ENCODE results near the gene KRTAP10-12.
"Not testable (repeated sequence)": the region's sequence is repeated elsewhere in the genome, so short reads cannot be mapped to it uniquely, and the experiment has no call there.

KRTAP10-12 gene

GRCh38 chr21:44670642-44671432 is 26.1 kb upstream of the KRTAP10-12 start:
- no peak for DNase-seq (ENCODE audit: low spot score)

- DNase-seq (ENCODE audit: low spot score), result no peak
These were observed 25.1 kb upstream of the KRTAP10-12 start for GRCh38 chr21:44671911-44672310.

DNA sequence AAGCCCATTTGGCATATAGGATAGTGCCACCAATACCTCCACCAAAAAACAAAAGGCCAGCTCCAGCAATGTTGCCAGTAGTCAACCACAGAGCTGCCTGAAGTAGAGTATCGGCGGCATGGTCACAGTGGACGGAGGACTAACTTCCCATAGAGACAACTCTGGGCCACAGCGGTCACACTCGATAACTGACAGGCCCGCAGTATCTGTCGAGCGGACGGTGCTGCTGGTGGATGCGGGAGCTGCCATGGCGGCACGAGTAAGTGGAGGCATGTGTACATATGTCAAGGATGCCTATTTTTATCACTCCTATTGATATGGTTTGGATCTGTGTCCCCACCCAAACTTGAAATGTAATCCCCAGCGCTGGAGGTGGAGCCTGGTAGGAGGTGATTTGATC is 19.1 kb upstream of the KRTAP10-12 start:
- no peak for DNase-seq (ENCODE audit: low spot score)

GRCh38 chr21:44681152-44681551 is 15.8 kb upstream of the KRTAP10-12 start:
- DNase-seq (ENCODE audit: low spot score), result no peak

DNA sequence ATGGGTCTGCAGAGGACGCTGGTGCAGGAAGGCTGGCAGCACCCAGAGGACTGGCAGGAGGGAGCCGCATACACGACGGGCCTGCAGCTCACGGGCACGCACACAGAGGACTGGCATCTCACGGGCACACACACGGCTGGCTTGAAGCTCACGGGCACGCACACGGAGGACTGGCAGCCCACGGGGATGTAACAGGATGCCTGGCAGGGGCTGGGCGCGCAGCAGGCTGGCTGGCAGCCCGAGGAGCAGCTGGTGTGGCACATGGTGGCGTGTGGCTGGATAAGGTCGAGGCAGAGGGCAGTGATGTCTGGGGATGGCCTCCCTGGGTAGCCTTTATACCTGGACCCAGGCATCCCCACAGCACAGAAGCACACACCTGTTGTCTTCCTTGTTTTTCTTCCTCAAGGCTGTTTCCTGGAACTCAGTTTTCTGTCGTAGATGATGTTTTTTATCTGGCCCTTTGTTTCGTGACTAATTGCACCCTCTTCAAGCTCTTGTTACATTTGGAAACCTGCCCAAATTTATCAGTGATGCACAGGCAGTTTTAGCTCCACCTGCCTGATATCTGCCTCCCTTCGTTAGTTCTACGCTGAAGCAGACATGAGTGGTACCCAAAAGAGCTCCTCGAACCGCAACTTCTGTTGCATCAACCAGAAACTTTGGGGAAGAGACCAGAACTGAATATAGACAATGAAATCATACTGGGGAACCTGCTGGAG is 15.0 kb upstream of the KRTAP10-12 start, which contains the start of gene KRTAP12-1:
TSS of gene KRTAP12-1 (minus strand) at position 303 of the 719 bp plus-strand sequence. CDS start at position 263, 40 bp downstream.
- no peak for DNase-seq (ENCODE audit: low spot score)

DNA sequence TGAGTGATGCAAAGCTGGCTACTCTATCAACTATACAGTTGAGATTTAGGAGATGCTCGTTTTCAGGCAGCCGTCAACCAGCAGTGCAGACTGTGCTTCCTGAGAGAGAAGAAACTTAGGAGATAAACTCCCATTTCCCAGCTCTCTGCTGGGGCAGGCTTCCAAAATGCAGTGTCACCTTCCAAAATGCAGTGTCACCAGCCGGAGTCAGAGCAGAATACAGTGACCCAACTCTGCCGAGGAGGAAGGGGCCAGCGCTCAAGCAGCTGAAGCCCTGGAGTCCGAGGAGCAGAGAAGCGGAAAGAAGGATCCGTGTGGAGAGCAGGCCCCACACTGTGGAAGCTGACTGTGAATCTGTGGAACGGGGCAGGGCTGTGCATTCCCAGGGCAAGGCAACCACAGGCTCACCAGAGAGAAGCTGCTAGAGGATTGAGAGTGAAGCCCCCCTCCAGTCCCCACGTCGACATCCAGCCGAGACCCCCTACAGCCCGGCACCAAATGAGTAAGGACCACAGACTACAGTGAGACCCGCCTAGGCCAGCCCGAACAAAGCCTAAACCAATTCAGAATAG is 14.3 kb upstream of the KRTAP10-12 start:
- no peak for DNase-seq (ENCODE audit: low spot score)

DNA sequence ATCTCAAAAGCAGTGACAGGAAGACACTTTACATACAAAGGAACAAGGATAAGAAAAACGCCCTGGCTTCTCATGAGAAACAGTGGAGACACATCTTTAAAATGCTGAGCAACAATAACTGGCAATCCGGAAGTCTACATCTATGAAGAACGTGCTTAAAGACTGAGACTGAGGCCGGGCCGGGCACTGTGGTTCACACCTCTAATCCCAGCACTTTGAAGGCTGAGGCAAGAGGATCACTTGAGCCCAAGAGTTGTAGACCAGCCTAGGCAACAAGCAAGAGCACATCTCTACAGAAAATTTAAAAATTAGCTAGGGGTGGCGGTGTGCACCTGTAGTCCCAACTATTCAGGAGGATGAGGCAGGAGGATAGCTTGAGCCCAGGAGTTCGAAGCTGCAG is 12.9 kb upstream of the KRTAP10-12 start:
- DNase-seq (ENCODE audit: low spot score), result no peak

DNA sequence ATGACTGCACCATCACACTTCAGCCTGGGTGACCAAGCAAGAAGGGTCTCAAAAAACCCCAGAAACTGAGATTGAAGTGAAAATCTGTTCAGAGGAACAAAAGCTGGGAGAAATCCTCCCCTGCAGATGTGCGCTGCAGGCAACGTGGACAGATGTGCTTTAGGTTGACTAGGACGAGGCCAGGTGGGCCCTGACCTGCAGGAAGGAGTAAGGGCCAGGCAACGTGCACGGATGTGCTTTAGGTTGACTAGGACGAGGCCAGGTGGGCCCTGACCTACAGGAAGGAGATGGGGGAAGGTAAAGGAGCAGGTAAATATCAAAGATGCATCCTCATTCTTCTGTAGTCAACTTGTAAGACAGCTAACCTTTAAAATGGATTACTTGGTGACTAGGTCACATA is 12.5 kb upstream of the KRTAP10-12 start:
- no peak for DNase-seq (ENCODE audit: low spot score)

GRCh38 chr21:44685050-44685449 is 11.9 kb upstream of the KRTAP10-12 start:
- not testable (repeated sequence) for DNase-seq (ENCODE audit: low spot score)

DNA sequence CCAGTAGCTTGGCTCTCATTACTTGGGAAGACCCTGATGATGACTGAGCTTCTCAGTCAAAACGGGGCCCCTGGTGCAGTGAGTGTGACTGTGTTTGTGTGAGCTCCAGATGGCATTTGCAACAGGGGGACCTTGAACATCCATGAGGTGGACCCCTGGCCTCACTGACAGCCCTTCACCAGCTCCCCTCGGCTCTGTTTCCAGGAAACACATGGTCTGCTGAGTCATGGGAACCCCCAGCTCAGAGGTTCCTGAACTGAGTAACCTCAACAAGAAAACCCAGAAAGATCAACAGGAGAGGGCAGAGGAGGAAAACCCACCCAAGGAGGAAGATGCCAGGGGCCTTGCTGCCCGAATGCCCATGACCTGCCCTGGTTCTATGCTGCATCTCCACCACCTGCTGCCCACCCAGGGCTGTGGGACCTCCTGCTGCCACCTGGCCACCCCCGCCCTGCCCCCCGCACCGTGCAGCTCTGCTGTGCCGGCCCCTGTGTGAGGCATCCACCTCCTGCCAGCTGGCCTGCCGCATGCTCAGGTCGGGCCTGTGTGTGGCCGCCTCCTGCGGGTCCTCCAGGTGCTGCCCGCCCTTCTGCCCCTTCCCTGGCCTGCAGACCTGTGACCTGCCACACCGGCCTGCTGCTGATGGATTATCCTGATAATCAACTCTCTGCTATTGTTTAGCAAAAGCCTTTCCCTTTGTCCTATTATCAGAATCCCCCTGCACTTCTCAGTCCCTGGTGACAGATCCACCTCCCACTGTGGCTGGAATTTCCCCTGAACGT is 10.8 kb upstream of the KRTAP10-12 start:
- no peak for DNase-seq (ENCODE audit: low spot score)

DNA sequence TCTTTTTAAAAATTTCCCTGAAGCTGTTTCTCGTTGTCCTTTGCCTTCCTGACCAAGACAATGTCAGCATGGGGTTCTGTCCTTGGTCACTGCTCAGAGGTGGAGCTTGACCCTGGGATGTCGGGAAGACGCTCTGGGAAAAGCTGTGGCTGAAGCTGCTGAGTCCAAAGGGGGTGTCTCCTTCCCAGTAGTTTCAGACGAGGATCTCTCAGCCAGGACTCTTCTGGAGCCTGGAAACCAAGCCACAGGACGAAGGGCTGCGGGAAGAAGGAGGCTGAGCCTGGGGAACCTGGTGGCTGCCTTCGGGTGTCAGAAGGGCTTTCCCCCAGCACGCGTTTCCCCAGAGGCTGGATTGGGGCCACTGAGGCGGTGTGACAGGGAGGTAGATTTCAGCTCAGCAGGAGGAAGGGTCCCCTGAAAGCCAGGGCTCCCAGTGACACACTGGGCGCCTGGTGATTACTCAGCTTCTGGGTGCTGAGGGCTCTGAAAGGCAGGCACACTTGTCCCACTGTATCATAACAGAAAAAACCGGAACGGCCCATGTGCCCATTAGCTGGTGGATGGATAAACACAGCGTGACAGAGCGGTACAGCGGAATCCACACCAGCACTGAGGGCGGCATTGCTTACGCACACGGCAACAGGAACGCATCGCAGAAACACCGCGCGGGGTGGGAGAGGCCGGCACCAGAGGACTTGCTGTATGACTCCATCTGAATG is 10.0 kb upstream of the KRTAP10-12 start:
- DNase-seq (ENCODE audit: low spot score), result no peak

- DNase-seq (ENCODE audit: low spot score), result no peak
These were observed 9.3 kb upstream of the KRTAP10-12 start for GRCh38 chr21:44687671-44688070.

DNA sequence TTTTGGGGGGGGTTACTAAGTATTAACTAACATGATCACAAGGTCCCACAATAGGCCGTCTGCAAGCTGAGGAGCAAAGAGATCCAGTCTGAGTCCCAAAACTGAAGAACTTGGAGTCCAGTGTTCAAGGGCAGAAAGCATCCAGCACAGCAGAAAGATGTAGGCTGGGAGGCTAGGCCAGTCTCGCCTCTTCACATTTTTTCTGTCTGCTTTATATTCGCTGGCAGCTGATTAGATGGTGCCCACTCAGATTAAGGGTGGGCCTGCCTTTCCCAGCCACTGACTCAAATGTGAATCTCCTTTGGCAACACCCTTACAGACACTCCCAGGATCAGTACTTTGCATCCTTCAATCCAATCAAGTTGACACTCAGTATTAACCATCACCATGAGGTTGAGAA is 7.2 kb upstream of the KRTAP10-12 start:
- not testable (repeated sequence) for DNase-seq (ENCODE audit: low spot score)

DNA sequence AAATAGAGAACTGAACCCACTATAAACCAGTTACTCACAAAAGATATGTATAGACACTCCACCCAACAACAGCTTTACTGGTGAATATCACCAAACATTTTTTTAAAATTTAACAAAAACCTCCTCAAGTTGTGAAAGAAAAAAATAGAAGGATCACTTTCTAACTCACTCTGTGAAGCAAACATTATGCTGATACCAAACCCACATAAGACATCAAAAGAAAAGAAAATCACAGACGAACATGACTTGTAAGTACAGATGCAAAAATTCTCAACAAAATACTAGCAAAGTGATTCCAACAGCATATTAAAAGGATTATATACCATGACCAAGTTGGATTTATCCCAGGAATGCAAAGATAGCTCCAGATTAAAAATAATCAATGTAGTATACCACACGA is 5.3 kb upstream of the KRTAP10-12 start:
- no peak for DNase-seq (ENCODE audit: low spot score)

DNA sequence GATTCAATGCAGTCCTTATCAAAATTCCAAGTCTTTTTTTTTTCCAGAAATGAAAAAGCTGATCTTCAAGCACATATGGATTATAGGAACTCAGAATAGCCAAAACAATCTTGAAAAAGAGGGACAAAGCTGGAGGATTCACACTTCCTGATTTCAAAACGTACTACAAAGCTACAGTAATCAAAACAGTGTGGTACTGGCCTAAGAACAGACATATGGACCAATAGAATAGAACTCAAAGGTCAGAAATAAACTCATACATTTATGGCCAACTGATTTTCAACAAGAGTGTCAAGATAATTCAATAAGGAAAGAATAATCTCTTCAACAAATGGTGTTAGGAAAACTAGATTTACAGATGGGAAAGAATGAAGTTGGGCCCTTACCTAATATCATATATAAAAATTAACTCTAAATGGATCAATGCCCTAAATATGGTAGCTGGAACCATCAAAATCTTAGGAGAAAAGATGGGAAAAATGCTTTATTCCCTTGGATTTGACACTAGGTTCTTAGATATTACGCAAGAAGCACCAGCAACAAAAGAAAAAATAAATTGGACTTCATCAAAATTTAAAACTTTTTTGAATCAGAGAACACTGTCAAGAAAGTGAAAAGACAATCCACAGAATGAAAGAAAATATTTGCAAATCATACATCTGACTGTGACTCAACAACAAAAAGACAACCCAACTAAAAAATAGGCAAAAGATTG is 4.0 kb upstream of the KRTAP10-12 start:
- DNase-seq (ENCODE audit: low spot score), result no peak

- no peak for DNase-seq (ENCODE audit: low spot score)
These were observed 2.2 kb upstream of the KRTAP10-12 start for GRCh38 chr21:44694776-44695175.

DNA sequence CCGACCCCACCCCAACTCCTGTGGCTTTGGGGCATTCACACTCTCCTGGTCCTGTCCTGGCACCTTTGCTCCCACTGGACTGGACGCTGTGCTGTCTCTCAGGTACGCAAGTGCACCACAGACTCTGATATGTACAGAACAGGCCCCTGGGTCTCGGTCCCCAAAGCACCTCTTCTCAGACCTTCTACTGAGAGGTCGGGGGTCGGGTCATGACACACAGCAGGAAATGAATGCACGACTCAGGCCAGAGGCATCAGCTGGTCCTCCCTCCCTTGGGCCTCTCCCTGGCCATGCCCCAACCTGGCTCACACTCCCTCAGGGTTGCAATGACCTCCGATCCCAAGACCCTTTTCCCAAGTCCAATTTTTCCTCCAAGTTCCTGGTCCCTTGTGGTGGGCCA is 1.8 kb upstream of the KRTAP10-12 start:
- DNase-seq (ENCODE audit: low spot score), result no peak

DNA sequence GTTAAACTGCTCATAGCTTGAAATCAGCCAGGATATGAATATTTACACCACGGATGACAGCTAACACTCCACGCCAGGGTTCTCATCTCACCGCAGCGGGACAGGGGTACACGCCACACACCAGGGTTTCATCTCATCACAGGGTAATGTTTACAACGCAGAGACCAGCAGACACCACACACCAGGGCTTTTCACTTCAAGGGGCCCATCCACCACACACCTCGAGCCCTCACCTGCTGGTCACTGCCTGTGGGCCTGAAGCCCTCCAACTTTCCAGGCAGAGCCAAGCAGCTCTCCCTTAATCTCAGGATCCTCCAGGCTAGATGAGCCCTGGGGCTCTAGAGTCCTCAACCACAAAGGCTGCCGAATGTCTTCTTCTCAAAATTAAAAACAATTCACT is 1.3 kb upstream of the KRTAP10-12 start:
- no peak for DNase-seq (ENCODE audit: low spot score)

DNA sequence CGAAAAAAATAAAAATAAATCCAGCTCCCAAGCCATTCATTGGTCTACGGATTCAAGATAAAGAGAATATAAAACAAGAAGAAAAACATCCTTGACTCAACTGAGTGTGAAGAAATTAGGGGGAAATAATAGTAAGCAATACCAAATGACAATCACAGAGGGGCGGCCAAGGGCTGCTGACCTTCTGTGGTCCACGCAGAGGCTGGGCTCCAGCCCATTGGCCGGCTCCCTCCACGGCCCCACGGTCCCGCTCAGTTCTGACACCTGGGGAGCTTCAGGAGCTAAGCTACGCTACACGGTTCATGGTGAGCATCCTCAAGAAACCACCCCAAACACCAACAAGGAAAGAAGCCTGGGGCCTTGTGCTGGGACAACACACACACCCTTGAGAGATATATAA is 400 bp upstream of the KRTAP10-12 start:
- no peak for DNase-seq (ENCODE audit: low spot score)

GRCh38 chr21:44697811-44698734 is 1.1 kb downstream of the KRTAP10-12 start:
- no peak for DNase-seq (ENCODE audit: low spot score)

Measured in hepatic stellate cell (primary cell).